Measurements from ENCODE around the gene COL5A1.

The COL5A1 gene

GRCh38 chr9:134764473-134765269, 123.1 kb downstream of the COL5A1 start:
- no peaks in the 10 kb centered on the region for H3K27me3 ChIP-seq (ENCODE audit: insufficient read depth, poor library complexity, severe bottlenecking)

GRCh38 chr9:134765785-134766184, 124.2 kb downstream of the COL5A1 start:
- Histone ChIP-seq H3K36me3 (ENCODE audit: low read depth) (peaks cover 20% of the 10 kb centered on the region), H3K4me3 (ENCODE audit: severe bottlenecking) (no peak overlapping the region), H3K27me3 (ENCODE audit: insufficient read depth, poor library complexity, severe bottlenecking) (no peaks in the 10 kb centered on the region), H3K9me3 (ENCODE audit: severe bottlenecking) (no peaks in the 10 kb centered on the region), H3K27ac (ENCODE audit: poor library complexity, severe bottlenecking) (no peak overlapping the region), H3K4me1 (ENCODE audit: insufficient read depth, poor library complexity, severe bottlenecking) (no peaks in the 10 kb centered on the region)
- no peak for DNase-seq (ENCODE audit: low spot score)
- no peak for ATAC-seq (ENCODE audit: low read depth)
- TF ChIP-seq, protein P1, sequence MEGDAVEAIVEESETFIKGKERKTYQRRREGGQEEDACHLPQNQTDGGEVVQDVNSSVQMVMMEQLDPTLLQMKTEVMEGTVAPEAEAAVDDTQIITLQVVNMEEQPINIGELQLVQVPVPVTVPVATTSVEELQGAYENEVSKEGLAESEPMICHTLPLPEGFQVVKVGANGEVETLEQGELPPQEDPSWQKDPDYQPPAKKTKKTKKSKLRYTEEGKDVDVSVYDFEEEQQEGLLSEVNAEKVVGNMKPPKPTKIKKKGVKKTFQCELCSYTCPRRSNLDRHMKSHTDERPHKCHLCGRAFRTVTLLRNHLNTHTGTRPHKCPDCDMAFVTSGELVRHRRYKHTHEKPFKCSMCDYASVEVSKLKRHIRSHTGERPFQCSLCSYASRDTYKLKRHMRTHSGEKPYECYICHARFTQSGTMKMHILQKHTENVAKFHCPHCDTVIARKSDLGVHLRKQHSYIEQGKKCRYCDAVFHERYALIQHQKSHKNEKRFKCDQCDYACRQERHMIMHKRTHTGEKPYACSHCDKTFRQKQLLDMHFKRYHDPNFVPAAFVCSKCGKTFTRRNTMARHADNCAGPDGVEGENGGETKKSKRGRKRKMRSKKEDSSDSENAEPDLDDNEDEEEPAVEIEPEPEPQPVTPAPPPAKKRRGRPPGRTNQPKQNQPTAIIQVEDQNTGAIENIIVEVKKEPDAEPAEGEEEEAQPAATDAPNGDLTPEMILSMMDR (IDR thresholded peaks at IDR 0.05; ENCODE audit: poor library complexity, severe bottlenecking): no peak

More at GRCh38 chr9:134764473-134765269, 123.1 kb downstream of the COL5A1 start:
- peaks cover 22% of the 10 kb centered on the region for H3K36me3 ChIP-seq (ENCODE audit: low read depth)
- H3K4me3 ChIP-seq (ENCODE audit: severe bottlenecking): no peak overlapping the region
- H3K4me1 ChIP-seq (ENCODE audit: insufficient read depth, poor library complexity, severe bottlenecking): no peaks in the 10 kb centered on the region
- H3K9me3 ChIP-seq (ENCODE audit: severe bottlenecking): no peaks in the 10 kb centered on the region
- DNase-seq (ENCODE audit: low spot score) (no peak), ATAC-seq (ENCODE audit: low read depth) (no peak)
- H3K27ac ChIP-seq (ENCODE audit: poor library complexity, severe bottlenecking): no peak overlapping the region
- TF ChIP-seq, protein P1 (IDR thresholded peaks at IDR 0.05; ENCODE audit: poor library complexity, severe bottlenecking): no peak

- Histone ChIP-seq H3K4me1 (ENCODE audit: insufficient read depth, poor library complexity, severe bottlenecking) (no peaks in the 10 kb centered on the region), H3K36me3 (ENCODE audit: low read depth) (peaks cover 12% of the 10 kb centered on the region), H3K4me3 (ENCODE audit: severe bottlenecking) (no peak overlapping the region), H3K27ac (ENCODE audit: poor library complexity, severe bottlenecking) (no peak overlapping the region), H3K9me3 (ENCODE audit: severe bottlenecking) (no peaks in the 10 kb centered on the region), H3K27me3 (ENCODE audit: insufficient read depth, poor library complexity, severe bottlenecking) (no peaks in the 10 kb centered on the region)
- ATAC-seq (ENCODE audit: low read depth) (no peak), DNase-seq (ENCODE audit: low spot score) (no peak)
- TF ChIP-seq, protein P1 (IDR thresholded peaks at IDR 0.05; ENCODE audit: poor library complexity, severe bottlenecking): no peak
Measured at GRCh38 chr9:134766587-134766986, 125.0 kb downstream of the COL5A1 start.

DNA sequence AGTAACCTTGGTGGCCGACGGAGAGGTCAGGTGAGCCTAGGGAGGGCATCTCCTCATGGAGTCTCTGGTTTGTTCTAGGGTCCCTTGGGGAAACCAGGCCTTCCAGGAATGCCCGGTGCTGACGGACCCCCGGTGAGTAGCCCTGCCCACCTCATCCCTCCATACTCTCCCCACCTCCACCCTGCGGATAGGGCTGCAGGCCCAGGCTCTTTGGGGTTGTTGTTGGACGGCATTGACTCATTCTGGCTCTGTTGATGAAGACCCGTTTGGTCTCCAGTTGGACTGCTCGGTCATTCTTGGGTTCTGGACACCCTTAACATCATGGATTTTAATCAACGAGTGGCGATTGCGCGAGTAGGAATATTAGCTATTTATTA, 126.7 kb downstream of the COL5A1 start:
- Histone ChIP-seq H3K27me3 (ENCODE audit: insufficient read depth, poor library complexity, severe bottlenecking) (no peaks in the 10 kb centered on the region), H3K4me3 (ENCODE audit: severe bottlenecking) (no peak overlapping the region), H3K27ac (ENCODE audit: poor library complexity, severe bottlenecking) (no peak overlapping the region), H3K9me3 (ENCODE audit: severe bottlenecking) (no peaks in the 10 kb centered on the region), H3K36me3 (ENCODE audit: low read depth) (peaks cover 4% of the 10 kb centered on the region; the same call in 1 of the 2 replicates), H3K4me1 (ENCODE audit: insufficient read depth, poor library complexity, severe bottlenecking) (no peaks in the 10 kb centered on the region)
- no peak for ATAC-seq (ENCODE audit: low read depth)
- TF ChIP-seq, protein P1 (IDR thresholded peaks at IDR 0.05; ENCODE audit: poor library complexity, severe bottlenecking): no peak
- no peak for DNase-seq (ENCODE audit: low spot score)

Data from RWPE2 (cell line).